Ovary (tissue), 3 donors: ENCODE results near the gene ACTG1.

Experiments
- CTCF ChIP-seq, 3 donors: fragments of 450-650 bp in 2 of 3; fragments of 200-600 bp in 1 of 3; IDR thresholded peaks; one replicate each; pipeline versions ENCODE4 v1.5.1 to v1.8.0; 2016 to 2022; ENCODE audit warnings: antibody characterized with exemption in 3 of 3, mild to moderate bottlenecking in 1 of 3
- EP300 ChIP-seq: sonication (generic); formaldehyde crosslinking; IDR thresholded peaks from one replicate; pipeline ENCODE4 v1.6.1; 2017; ENCODE audit warnings: antibody characterized with exemption
- POLR2A ChIP-seq: fragments of 450-650 bp; IDR thresholded peaks from one replicate; pipeline ENCODE4 v1.6.1; 2017; ENCODE audit warnings: antibody characterized with exemption, mild to moderate bottlenecking, moderate library complexity
- donor health status: DM: no; HTN: no; CAD: no.

GRCh38 chr17:81556863-81557262 lies 44.3 kb upstream of the ACTG1 start:
- TF ChIP-seq CTCF (IDR thresholded peaks at IDR 0.05) (no peak), EP300 (no peak), POLR2A (no peak)
